ENCODE measurements around the gene CD5L. TPM values are rescaled to one million over a fixed set of nuclear protein-coding genes. Genes with fewer than 3 reads are reported as not detected.

Gene CD5L
- total RNA-seq, 1 experiment from 2014 or later: not detected

- H4K20me1 ChIP-seq (ENCODE audit: insufficient read depth): no peaks in the 10 kb centered on the region
- peaks cover 65% of the 10 kb centered on the region for H3K27me3 ChIP-seq (ENCODE audit: insufficient read depth, low read length)
- H3K79me2 ChIP-seq (ENCODE audit: insufficient read depth, low read length): no peaks in the 10 kb centered on the region
- no peaks in the 10 kb centered on the region for H3K9me3 ChIP-seq (ENCODE audit: control insufficient read depth in 1 of 2, insufficient read depth in 1 of 2, low read depth in 1 of 2, low read length in 2 of 2)
- BruUV-seq (replicated peaks): no TSS peak
- no peak overlapping the region for H3K27ac ChIP-seq (ENCODE audit: low read depth, low read length)
- H2AFZ ChIP-seq (ENCODE audit: low read depth, low read length, poor library complexity, severe bottlenecking): no peak overlapping the region
- no peaks in the 10 kb centered on the region for H3K4me1 ChIP-seq (ENCODE audit: control insufficient read depth in 1 of 2, insufficient read depth in 2 of 2, low read length in 2 of 2)
- no peak overlapping the region for H3K4me3 ChIP-seq (replicated peaks in 1 of 2; ENCODE audit: low read depth in 1 of 2, low read length in 2 of 2)
- H3K9ac ChIP-seq (ENCODE audit: low read length): no peak overlapping the region
- ATAC-seq: no peak
- intact Hi-C loops (cut with micrococcal nuclease): no loop called here
- TF ChIP-seq JUND (IDR thresholded peaks at IDR 0.05) (no peak), SP1 (IDR thresholded peaks at IDR 0.05; ENCODE audit: low read depth) (no peak), MAX (IDR thresholded peaks at IDR 0.05) (no peak), SIN3A (IDR thresholded peaks at IDR 0.05; ENCODE audit: low read depth) (no peak)
- no peak overlapping the region for H3K4me2 ChIP-seq (ENCODE audit: low read length)
- H3K9me2 ChIP-seq (ENCODE audit: insufficient read depth): no peaks in the 10 kb centered on the region
- CTCF ChIA-PET: no interaction called here
- POLR2A ChIA-PET: no interaction called here
- H3K36me3 ChIP-seq (ENCODE audit: control insufficient read depth in 1 of 2, insufficient read depth in 2 of 2, low read length in 2 of 2): no peaks in the 10 kb centered on the region
- no peak for DNase-seq (ENCODE audit: low read depth, low spot score)
- RAD21 ChIA-PET (ENCODE audit: low non-redundant PET in 1 of 2, low total read pairs in 2 of 2, uncharacterized antibody in 2 of 2, unreplicated experiment in 2 of 2): no interaction called here
These were observed 9.5 kb downstream of the CD5L start for GRCh38 chr1:157831968-157832626.

GRCh38 chr1:157830887-157831286, 10.7 kb downstream of the CD5L start:
- H3K9me2 ChIP-seq (ENCODE audit: insufficient read depth): no peaks in the 10 kb centered on the region
- H3K79me2 ChIP-seq (ENCODE audit: insufficient read depth, low read length): no peaks in the 10 kb centered on the region
- H3K36me3 ChIP-seq (ENCODE audit: control insufficient read depth in 1 of 2, insufficient read depth in 2 of 2, low read length in 2 of 2): no peaks in the 10 kb centered on the region
- no peaks in the 10 kb centered on the region for H3K9me3 ChIP-seq (ENCODE audit: control insufficient read depth in 1 of 2, insufficient read depth in 1 of 2, low read depth in 1 of 2, low read length in 2 of 2)
- no peak for DNase-seq (ENCODE audit: low read depth, low spot score)
- intact Hi-C loops (cut with micrococcal nuclease): no loop called here
- peaks cover 55% of the 10 kb centered on the region for H3K27me3 ChIP-seq (ENCODE audit: insufficient read depth, low read length)
- H3K9ac ChIP-seq (ENCODE audit: low read length): no peak overlapping the region
- H3K4me2 ChIP-seq (ENCODE audit: low read length): no peak overlapping the region
- no peak for ATAC-seq
- ChIA-PET RAD21 (ENCODE audit: low non-redundant PET in 1 of 2, low total read pairs in 2 of 2, uncharacterized antibody in 2 of 2, unreplicated experiment in 2 of 2) (no interaction called here), POLR2A (no interaction called here), CTCF (no interaction called here)
- H3K4me1 ChIP-seq (ENCODE audit: control insufficient read depth in 1 of 2, insufficient read depth in 2 of 2, low read length in 2 of 2): no peaks in the 10 kb centered on the region
- no peak overlapping the region for H2AFZ ChIP-seq (ENCODE audit: low read depth, low read length, poor library complexity, severe bottlenecking)
- TF ChIP-seq CEBPB (IDR thresholded peaks at IDR 0.05; ENCODE audit: low read depth) (no peak), ZNF274 (IDR thresholded peaks at IDR 0.05; ENCODE audit: low read depth, low read length) (no peak), YY1 (IDR thresholded peaks at IDR 0.05; ENCODE audit: extremely low read depth, insufficient replicate concordance, low read depth, low read length) (no peak), JUND (IDR thresholded peaks at IDR 0.05) (no peak), SP1 (IDR thresholded peaks at IDR 0.05; ENCODE audit: low read depth) (no peak), EZH2 (IDR thresholded peaks at IDR 0.05) (no peak), POLR2AphosphoS5 (IDR thresholded peaks at IDR 0.05; ENCODE audit: low read depth, low read length) (no peak), SIN3A (IDR thresholded peaks at IDR 0.05; ENCODE audit: low read depth) (no peak), RAD21 (IDR thresholded peaks at IDR 0.05; ENCODE audit: low read depth) (no peak), POLR2A (IDR thresholded peaks at IDR 0.05; ENCODE audit: borderline replicate concordance, extremely low read depth, insufficient read depth, insufficient read length) (no peak), ZFX (IDR thresholded peaks at IDR 0.05) (no peak), EZH2phosphoT487 (IDR thresholded peaks at IDR 0.05; ENCODE audit: borderline replicate concordance) (no peak)
- no peak overlapping the region for H3K27ac ChIP-seq (ENCODE audit: low read depth, low read length)
- H3K4me3 ChIP-seq (replicated peaks in 1 of 2; ENCODE audit: low read depth in 1 of 2, low read length in 2 of 2): no peak overlapping the region
- BruUV-seq (replicated peaks): no TSS peak
- H4K20me1 ChIP-seq (ENCODE audit: insufficient read depth): no peaks in the 10 kb centered on the region

Data from HCT116 (cell line).